Mesenchymal stem cell (in vitro differentiated cells and primary cell): Measurements from ENCODE around the gene USP17L22.
"Not testable (repeated sequence)": the region's sequence is repeated elsewhere in the genome, so short reads cannot be mapped to it uniquely, and the experiment has no call there.

ENCODE experiments used
- DNase-seq: peaks from one replicate; pipeline ENCODE4 v3.0.0-alpha.2; 2013
- H2AFZ ChIP-seq: one replicate; pipeline ENCODE4 v1.6.1; 2013; ENCODE audit warnings: low read depth, mild to moderate bottlenecking, control low read depth, inconsistent platforms, low read length, moderate library complexity
- H2AK5ac ChIP-seq: 2 replicates; pipeline ENCODE4 v1.6.1; 2013; ENCODE audit warnings: low read length, moderate library complexity, mild to moderate bottlenecking, inconsistent platforms; ENCODE audit not compliant: severe bottlenecking
- H2BK120ac ChIP-seq: one replicate; pipeline ENCODE4 v1.6.1; 2013; ENCODE audit warnings: low read depth, mild to moderate bottlenecking, inconsistent platforms, low read length, moderate library complexity
- H2BK12ac ChIP-seq, 2 experiments: one replicate each; pipeline ENCODE4 v1.6.1; 2013; ENCODE audit warnings: inconsistent platforms in 2 of 2, low read length in 2 of 2, mild to moderate bottlenecking in 2 of 2, moderate library complexity in 2 of 2, control low read depth in 1 of 2
- H2BK15ac ChIP-seq: one replicate; pipeline ENCODE4 v1.6.1; 2013; ENCODE audit warnings: mild to moderate bottlenecking, low read depth, inconsistent platforms; ENCODE audit not compliant: poor library complexity, severe bottlenecking
- H2BK5ac ChIP-seq: 2 replicates; pipeline ENCODE4 v1.6.1; 2013; ENCODE audit warnings: low read depth, mild to moderate bottlenecking, low read length, control low read depth, inconsistent platforms; ENCODE audit not compliant: poor library complexity, severe bottlenecking
- H3K14ac ChIP-seq, 2 experiments: one replicate each; pipeline ENCODE4 v1.6.1; 2013; ENCODE audit warnings: inconsistent platforms in 2 of 2, low read length in 2 of 2, control low read depth in 1 of 2, mild to moderate bottlenecking in 1 of 2, moderate library complexity in 1 of 2
- H3K18ac ChIP-seq, 2 experiments: one replicate each; pipeline ENCODE4 v1.6.1; 2013; ENCODE audit warnings: inconsistent platforms in 2 of 2, low read length in 2 of 2, control low read depth in 1 of 2, low read depth in 1 of 2, mild to moderate bottlenecking in 1 of 2
- H3K23ac ChIP-seq, 2 experiments: one replicate each; pipeline ENCODE4 v1.6.1; 2013; ENCODE audit warnings: inconsistent platforms in 2 of 2, low read length in 2 of 2, mild to moderate bottlenecking in 2 of 2, moderate library complexity in 2 of 2, control low read depth in 1 of 2
- H3K27ac ChIP-seq: 2 replicates; pipeline ENCODE4 v1.5.1; 2013; ENCODE audit warnings: mild to moderate bottlenecking, moderate library complexity, low read length, control low read depth, inconsistent platforms; ENCODE audit not compliant: poor library complexity, severe bottlenecking
- H3K27me3 ChIP-seq, 2 experiments: 2 replicates each; pipeline versions ENCODE4 v1.6.1 to v1.7.0; 2013; ENCODE audit warnings: low read length in 2 of 2, mild to moderate bottlenecking in 2 of 2, moderate library complexity in 2 of 2, control low read depth in 1 of 2, inconsistent platforms in 1 of 2; ENCODE audit not compliant: control insufficient read depth in 1 of 2, insufficient read depth in 1 of 2
- H3K36me3 ChIP-seq, 2 experiments: 2 replicates each; pipeline versions ENCODE4 v1.6.1 to v1.7.0; 2013; ENCODE audit warnings: low read length in 2 of 2, control low read depth in 1 of 2, inconsistent platforms in 1 of 2, low read depth in 1 of 2, mild to moderate bottlenecking in 1 of 2; ENCODE audit not compliant: insufficient read depth in 2 of 2, control insufficient read depth in 1 of 2
- H3K4ac ChIP-seq, 2 experiments: one replicate each; pipeline ENCODE4 v1.6.1; 2013; ENCODE audit warnings: inconsistent platforms in 2 of 2, low read length in 2 of 2, mild to moderate bottlenecking in 2 of 2, moderate library complexity in 2 of 2, control low read depth in 1 of 2, low read depth in 1 of 2
- H3K4me1 ChIP-seq: 2 replicates; pipeline ENCODE4 v1.6.1; 2013; ENCODE audit warnings: low read depth, low read length, control low read depth; ENCODE audit not compliant: control insufficient read depth, insufficient read depth
- H3K4me2 ChIP-seq: 2 replicates; pipeline ENCODE4 v1.6.1; 2013; ENCODE audit warnings: low read length, mild to moderate bottlenecking, inconsistent platforms; ENCODE audit not compliant: poor library complexity, severe bottlenecking
- H3K4me3 ChIP-seq, 2 experiments: 2 replicates each; pipeline versions ENCODE4 v1.5.1 to v1.7.0; 2013; ENCODE audit warnings: low read length in 2 of 2, mild to moderate bottlenecking in 2 of 2, control low read depth in 1 of 2, low read depth in 1 of 2; ENCODE audit not compliant: insufficient read depth in 1 of 2
- H3K79me1 ChIP-seq: replicated peaks from 2 replicates; pipeline ENCODE4 v1.6.1; 2013; ENCODE audit warnings: mild to moderate bottlenecking, control low read depth, low read length, inconsistent platforms; ENCODE audit not compliant: poor library complexity, severe bottlenecking
- H3K9ac ChIP-seq: 2 replicates; pipeline ENCODE4 v1.7.0; 2013; ENCODE audit warnings: mild to moderate bottlenecking, low read length, moderate library complexity
- H3K9me3 ChIP-seq: 2 replicates; pipeline ENCODE4 v1.7.0; 2013; ENCODE audit warnings: mild to moderate bottlenecking, low read length; ENCODE audit not compliant: control insufficient read depth
- H4K8ac ChIP-seq: one replicate; pipeline ENCODE4 v1.6.1; 2013; ENCODE audit warnings: inconsistent platforms, mild to moderate bottlenecking, low read length, moderate library complexity
- H4K91ac ChIP-seq: one replicate; pipeline ENCODE4 v1.6.1; 2013; ENCODE audit warnings: mild to moderate bottlenecking, low read length, inconsistent platforms
- WGBS: methylation state at CpG from one replicate; pipeline ENCODE4 v1.1.7; 2013; ENCODE audit warnings: mixed read lengths; 5-methylcytosine and 5-hydroxymethylcytosine counted together

The USP17L22 gene

DNA sequence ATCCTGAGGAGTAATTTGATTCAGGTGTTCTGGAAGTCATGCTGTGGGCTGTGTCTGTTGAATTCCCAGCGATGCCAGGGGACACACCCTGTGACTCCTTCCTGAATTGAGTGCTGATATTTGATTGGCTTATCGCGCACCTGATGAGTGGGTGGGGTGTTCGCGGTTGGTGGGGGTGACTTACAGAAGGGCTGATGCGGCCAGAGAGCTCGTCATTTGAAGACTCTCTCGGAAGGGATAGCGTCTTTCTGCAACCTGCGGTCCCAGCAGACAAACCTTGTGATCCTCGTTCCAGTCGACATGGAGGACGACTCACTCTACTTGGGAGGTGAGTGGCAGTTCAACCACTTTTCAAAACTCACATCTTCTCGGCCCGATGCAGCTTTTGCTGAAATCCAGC is 33.3 kb upstream of the USP17L22 start, which contains the start of gene USP17L15:
Gene USP17L15, plus strand, starts transcription at position 301 of the 400 bp plus-strand sequence. Its CDS starts 0 bp downstream, at position 301.
- H3K18ac ChIP-seq, H2BK120ac ChIP-seq, H3K27me3 ChIP-seq, H2BK12ac ChIP-seq, H3K4me1 ChIP-seq, H3K23ac ChIP-seq, H3K27ac ChIP-seq, H2BK5ac ChIP-seq, H4K8ac ChIP-seq, H2BK15ac ChIP-seq, DNase-seq, H3K9me3 ChIP-seq, H3K4me2 ChIP-seq, H3K79me1 ChIP-seq, H3K4me3 ChIP-seq, H4K91ac ChIP-seq, H3K9ac ChIP-seq, H3K14ac ChIP-seq, H2AFZ ChIP-seq, H3K4ac ChIP-seq, H2AK5ac ChIP-seq, H3K36me3 ChIP-seq: not testable (repeated sequence)
- WGBS = no CpG with 5 or more reads among the region's 15 CpGs

- not testable (repeated sequence) for H3K27ac ChIP-seq, H2AFZ ChIP-seq, H2BK120ac ChIP-seq, H3K4me3 ChIP-seq, H2AK5ac ChIP-seq, DNase-seq, H3K4me2 ChIP-seq, H4K91ac ChIP-seq, H3K18ac ChIP-seq, H4K8ac ChIP-seq, H3K9me3 ChIP-seq, H3K14ac ChIP-seq, H3K4me1 ChIP-seq, H3K4ac ChIP-seq, H3K36me3 ChIP-seq, H3K9ac ChIP-seq, H3K79me1 ChIP-seq, H2BK5ac ChIP-seq, H3K27me3 ChIP-seq, H2BK15ac ChIP-seq, H3K23ac ChIP-seq, H2BK12ac ChIP-seq
- 81% methylated on average over 9 of the region's 12 CpGs for WGBS
Measured at GRCh38 chr4:9238461-9238860, 29.0 kb upstream of the USP17L22 start.

- H4K8ac ChIP-seq, H2BK15ac ChIP-seq, H2AFZ ChIP-seq, H3K9ac ChIP-seq, H3K79me1 ChIP-seq, H2BK120ac ChIP-seq, H3K27me3 ChIP-seq, H4K91ac ChIP-seq, H3K4me3 ChIP-seq, H3K4me2 ChIP-seq, H3K4ac ChIP-seq, H3K9me3 ChIP-seq, H3K27ac ChIP-seq, H2BK12ac ChIP-seq, DNase-seq, H3K4me1 ChIP-seq, H3K36me3 ChIP-seq, H2AK5ac ChIP-seq, H3K14ac ChIP-seq, H2BK5ac ChIP-seq, H3K18ac ChIP-seq, H3K23ac ChIP-seq: not testable (repeated sequence)
- no CpG with 5 or more reads among the region's 14 CpGs for WGBS
Measured at GRCh38 chr4:9243579-9243978, 23.8 kb upstream of the USP17L22 start, which contains the start of gene USP17L17. Gene USP17L17 (plus strand): TSS chr4:9243879. CDS start chr4:9243879, 0 bp downstream.

DNA sequence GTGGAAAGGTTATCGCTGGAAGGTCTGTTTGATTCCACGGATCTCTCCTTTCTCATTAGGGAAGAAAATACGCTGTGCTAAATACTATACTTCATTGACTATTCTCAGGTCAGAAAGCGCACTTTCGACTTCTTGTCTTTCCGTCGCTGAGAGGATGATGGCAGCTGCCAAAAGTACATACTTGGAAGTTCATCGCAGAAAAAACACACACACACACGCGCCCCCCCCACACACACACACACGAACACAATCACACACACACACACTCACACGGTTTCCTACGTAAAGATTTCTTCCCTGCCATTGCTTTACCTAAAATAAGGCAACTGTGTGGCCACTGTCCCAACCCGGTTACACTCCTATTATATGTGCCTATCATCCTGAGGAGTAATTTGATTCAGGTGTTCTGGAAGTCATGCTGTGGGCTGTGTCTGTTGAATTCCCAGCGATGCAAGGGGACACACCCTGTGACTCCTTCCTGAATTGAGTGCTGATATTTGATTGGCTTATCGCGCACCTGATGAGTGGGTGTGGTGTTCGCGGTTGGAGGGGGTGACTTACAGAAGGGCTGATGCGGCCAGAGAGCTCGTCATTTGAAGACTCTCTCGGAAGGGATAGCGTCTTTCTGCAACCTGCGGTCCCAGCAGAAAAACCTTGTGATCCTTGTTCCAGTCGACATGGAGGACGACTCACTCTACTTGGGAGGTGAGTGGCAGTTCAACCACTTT is 19.3 kb upstream of the USP17L22 start, which contains the start of gene USP17L18:
Gene USP17L18, plus strand, starts transcription at position 678 of the 728 bp plus-strand sequence. Its CDS starts 0 bp downstream, at position 678.
- not testable (repeated sequence) for H3K27me3 ChIP-seq, H2BK15ac ChIP-seq, H2BK120ac ChIP-seq, DNase-seq, H3K9ac ChIP-seq, H3K4me1 ChIP-seq, H3K23ac ChIP-seq, H2AFZ ChIP-seq, H4K8ac ChIP-seq, H3K14ac ChIP-seq, H2BK12ac ChIP-seq, H3K79me1 ChIP-seq, H3K9me3 ChIP-seq, H3K4ac ChIP-seq, H3K36me3 ChIP-seq, H3K4me2 ChIP-seq, H2BK5ac ChIP-seq, H3K4me3 ChIP-seq, H4K91ac ChIP-seq, H3K27ac ChIP-seq, H2AK5ac ChIP-seq, H3K18ac ChIP-seq
- WGBS = 83% methylated on average over 9 of the region's 26 CpGs
